GM11168 (cell line): Measurements from ENCODE around the gene CEP120.
"Not testable (repeated sequence)": the region's sequence is repeated elsewhere in the genome, so short reads cannot be mapped to it uniquely, and the experiment has no call there.

Experiments used
- in situ Hi-C: fragments of 300-500 bp; cut with MboI; formaldehyde crosslinking; loops from one replicate; pipeline ENCODE4 v1.12.0; 2022; ENCODE audit warnings: low sequenced_read_pairs; ENCODE audit not compliant: unreplicated experiment

CEP120 gene

DNA sequence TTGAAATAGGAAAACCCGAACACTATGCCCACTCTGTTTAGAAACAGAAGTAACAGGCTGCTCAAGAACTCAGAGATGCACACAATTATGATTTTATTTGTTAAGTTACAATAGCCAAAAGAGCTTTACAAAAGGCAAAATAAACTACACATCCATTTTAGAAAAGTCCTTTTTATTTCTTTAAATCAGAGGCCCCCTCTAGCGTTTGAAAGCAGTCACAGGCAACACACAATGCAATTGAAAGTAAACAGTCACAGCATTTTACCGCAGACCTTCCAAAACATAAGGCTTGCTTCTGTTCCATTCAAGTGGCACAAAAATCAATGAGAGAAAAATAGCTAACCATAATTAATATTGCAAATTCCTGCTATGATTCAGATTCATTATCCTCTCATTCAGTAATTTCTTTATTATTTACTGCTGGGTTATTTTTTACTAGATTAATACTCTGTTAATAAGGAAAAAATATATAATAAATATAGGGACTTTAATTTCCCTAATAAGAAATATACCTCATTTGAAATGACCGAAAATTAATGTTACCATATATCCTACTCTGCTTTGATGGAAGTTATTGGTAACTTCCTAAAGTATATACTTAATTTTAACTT lies 78.3 kb downstream of the CEP120 start:
- in situ Hi-C loops, result no loop called here

DNA sequence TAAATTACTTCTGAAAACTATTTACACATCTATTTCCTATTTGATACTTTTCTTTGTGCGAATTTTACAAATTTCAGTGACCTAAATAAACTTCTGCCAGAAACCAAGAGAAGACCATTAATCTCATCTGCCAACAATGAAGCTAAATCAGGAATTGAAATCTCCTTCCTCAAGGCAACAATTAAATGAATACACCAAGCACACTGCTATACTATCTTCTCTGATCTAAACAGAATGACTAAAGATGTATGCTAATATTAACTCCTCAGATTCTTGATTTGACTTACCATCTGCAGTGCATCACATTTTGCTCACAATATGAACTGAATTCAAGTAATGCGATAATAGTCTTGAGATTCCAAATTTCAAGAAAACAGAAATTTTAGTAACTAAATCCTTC lies 82.3 kb downstream of the CEP120 start:
- in situ Hi-C loops, result no loop called here

DNA sequence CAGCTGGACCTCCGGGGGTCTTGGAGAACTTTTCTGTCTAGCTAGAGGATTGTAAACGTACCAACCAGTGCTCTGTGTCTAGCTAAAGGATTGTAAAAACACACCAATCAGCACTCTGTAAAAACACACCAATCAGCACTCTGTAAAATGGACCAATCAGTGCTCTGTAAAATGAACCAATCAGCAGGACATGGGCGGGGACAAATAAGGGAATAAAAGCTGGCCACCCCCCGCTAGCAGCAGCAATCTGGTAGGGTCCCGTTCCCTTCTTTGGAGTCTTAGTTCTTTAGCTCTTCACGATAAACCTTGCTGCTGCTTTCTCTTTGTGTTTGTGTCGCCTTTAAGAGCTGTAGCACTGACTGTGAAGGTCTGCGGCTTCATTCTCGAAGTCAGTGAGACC lies 114.8 kb downstream of the CEP120 start:
- in situ Hi-C loops, result not testable (repeated sequence)

DNA sequence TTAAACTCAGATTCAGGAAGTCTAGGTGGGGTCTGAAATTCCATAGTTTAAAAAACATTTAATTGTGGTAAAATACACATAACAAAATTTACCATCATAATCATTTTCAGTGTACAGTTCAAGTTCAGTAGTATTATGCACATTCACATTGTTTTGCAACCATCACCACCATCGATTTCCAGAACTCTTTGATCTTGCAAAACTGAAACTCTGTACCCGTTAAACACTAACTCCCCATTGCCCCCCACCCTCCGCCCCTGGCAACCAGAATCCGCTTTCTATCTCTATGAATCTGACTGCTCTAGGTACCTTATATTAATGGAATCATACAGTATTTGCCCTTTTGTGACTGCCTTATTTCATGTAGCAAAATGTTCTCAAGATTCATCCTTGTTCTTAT lies 117.5 kb downstream of the CEP120 start:
- in situ Hi-C loops, result no loop called here

DNA sequence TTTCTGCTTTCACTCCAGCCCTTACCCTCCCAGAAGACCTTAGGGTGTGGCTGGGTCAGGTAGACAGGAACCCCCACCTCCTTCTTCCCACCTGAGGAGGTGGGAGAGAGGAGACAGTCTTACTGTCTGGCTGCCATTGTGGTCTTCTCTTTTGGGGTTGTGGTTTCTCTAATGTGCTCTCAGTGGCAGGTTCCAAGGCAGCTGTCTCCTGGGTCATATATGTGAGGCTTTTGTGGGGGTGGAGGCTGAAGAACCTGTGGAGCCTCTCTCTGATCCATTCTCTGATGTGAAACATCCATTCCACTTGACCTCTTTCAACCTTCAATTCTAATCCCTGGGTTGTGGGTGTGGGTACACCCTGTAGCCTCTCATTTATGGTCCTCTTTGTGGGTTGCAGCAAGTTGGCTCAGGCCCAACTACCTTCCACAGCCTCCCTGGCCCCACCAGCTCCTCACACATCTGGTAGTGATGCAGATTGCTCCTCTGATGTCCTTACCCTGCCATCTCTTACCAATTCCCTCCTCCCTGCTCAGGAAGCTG lies 118.4 kb downstream of the CEP120 start:
- in situ Hi-C loops, result no loop called here

DNA sequence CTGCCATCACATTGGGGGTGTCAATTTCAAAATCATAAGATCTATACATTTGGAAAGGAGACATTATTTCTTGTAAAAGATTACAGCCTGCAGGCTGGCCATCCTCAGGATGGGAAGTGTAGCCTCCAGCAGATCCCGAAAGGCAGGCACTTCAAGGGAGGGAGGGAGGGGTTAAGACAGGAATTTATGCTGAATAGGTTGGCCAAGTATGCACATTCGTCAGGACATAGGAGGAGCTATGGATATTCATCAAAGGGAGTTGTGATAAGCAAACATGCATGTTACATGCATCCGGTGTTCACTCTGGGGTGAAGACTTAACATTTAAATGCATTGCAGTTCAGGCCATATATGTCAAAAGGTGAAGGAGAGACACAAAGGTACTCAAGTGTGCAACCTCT lies 119.4 kb downstream of the CEP120 start:
- in situ Hi-C loops, result no loop called here

DNA sequence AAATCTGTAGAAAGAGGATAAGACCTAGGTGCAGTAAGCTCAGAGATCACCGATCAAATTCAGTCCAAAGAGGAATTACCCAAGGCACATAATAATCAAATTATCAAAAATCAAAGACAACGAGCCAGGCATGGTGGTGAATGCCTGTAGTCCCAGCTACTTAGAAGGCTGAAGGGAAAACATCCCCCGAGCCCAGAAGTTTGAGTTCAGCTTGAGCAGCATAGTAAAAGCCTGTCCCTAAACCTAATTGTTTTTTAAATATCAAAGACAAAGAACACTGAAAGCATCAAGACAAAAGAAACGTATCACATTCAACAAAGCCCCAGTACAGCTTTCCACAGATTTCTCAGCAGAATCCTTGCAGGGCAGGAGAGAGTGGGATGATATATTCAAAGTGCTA lies 122.9 kb downstream of the CEP120 start:
- in situ Hi-C loops, result no loop called here

DNA sequence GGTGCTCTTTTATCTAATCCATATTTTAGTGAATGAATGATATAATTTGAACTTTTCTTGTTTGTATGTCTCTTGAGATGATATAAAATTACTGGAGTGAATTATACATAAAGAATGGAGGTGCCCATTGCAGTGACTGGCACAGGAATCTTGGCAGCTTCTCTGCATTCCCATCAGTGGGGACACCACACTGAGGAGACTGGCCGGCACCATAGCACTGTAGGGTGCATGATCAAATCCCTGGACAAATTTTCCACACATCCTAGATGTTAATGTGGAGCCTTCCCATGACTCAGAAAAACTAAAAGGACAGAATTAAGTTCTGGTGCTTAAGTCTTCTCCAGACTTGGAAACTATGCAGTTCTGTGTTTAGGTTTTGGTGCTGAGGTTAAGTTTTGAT lies 124.1 kb downstream of the CEP120 start:
- in situ Hi-C loops, result no loop called here

DNA sequence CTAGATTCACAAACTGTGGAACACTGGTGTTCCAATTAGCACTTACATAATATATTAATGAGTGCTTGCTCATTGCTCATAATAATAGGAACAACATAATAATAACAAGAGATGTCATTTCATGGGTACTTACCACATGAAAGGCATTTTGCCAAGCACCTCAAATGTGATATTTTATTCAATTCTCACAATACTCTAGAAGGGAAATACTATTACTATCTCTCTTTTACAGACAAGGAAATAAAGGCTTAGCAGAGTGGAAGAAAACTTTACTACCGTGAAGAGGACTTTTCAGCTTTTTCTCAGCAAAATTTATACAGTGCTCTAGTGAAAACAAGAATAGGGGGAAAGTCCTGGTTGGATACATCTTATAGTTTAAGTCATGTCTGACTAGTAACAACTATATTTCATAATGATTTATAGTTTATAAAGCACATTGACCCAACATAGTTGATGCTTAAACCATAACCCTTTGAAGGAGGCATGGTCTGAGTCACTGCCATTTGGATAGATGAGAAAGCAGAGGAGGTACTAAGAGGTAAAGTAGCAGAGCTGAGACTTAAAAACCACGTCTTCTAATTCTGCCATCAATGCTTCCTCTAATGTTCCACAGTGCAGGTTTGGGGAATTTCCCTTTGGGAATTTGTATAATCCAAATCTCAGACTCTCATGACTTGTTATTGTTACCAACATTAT lies 124.7 kb downstream of the CEP120 start:
- in situ Hi-C loops, result no loop called here

DNA sequence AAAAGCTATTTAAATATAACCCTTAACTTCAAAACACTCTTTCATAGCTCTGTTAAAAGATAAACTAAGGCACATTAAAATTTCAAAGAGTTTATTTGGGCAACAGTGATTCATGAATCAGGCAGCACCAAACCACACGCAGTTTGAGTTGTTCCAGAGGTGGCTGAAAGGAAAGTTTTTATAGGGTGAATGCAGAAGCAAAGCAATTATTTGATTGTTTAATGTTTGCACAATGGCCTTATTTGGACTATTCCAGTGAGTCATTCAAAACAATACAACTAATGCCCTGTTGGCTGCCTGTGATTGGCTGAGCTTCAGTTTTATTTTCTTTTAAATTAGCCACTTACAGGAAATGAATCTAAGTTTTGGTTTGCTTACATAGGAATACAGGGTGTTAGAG lies 125.3 kb downstream of the CEP120 start:
- in situ Hi-C loops, result no loop called here

DNA sequence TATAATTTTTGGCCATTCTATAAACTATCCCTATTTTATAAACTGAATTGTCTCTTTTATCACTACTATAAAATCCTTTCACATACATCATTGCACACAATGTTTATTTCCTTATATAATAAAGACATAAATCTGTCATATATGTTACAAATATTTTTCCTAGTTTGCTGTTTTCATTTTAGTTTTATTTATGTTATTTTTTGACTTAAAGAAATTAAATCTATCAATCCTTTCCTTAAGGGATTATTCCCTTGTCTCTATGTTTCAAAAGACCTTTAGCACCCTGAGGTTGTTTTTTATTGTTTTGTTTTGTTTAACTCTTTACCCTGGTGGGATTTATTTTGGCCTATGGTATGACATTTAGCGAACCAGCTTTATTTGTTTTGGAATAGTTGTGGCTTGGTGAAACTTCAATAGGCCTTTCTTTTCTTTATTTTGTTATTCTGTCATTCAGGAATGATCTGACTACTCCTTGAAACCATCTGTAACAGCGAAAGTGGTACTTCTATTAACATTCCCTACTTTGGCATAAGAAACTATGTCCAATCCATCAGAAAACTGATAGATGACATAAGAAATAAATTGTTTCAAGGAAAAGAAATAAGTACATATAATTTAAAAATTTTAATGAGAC lies 125.9 kb downstream of the CEP120 start:
- in situ Hi-C loops, result no loop called here
